Common myeloid progenitor, CD34-positive (primary cell): ENCODE measurements around the gene ME1.
"Not testable (repeated sequence)": the region's sequence is repeated elsewhere in the genome, so short reads cannot be mapped to it uniquely, and the experiment has no call there.

Experiments used
- CTCF ChIA-PET: fragments of 350-600 bp; sonication (Branson Sonifier 250); formaldehyde crosslinking; loops from one replicate; lab custom pipeline; 2021; ENCODE audit warnings: antibody characterized with exemption; lab: Charles Lee
- POLR2A ChIA-PET: fragments of 350-600 bp; sonication (Branson Sonifier 250); formaldehyde crosslinking; loops from one replicate; lab custom pipeline; 2021; ENCODE audit warnings: antibody characterized with exemption; lab: Charles Lee
- DNase-seq, 3 donors: peaks; one replicate each; pipeline versions ENCODE4 v3.0.0 to v3.0.0-alpha.2; 2013
- H3K27ac ChIP-seq, 2 experiments: 1 replicate in 1 of 2; 2 replicates in 1 of 2; pipeline ENCODE4 v1.7.0; 2013; ENCODE audit warnings: inconsistent platforms in 2 of 2, low read length in 2 of 2, mild to moderate bottlenecking in 2 of 2, low read depth in 1 of 2, moderate library complexity in 1 of 2; ENCODE audit not compliant: severe bottlenecking in 2 of 2, insufficient read depth in 1 of 2, poor library complexity in 1 of 2
- H3K27me3 ChIP-seq, 5 experiments: replicated peaks in 2 of 5; 1 replicate in 3 of 5; 2 replicates in 2 of 5; pipeline versions ENCODE4 v1.6.1 to v1.7.0; 2013; ENCODE audit warnings: low read length in 4 of 5, mild to moderate bottlenecking in 2 of 5, moderate library complexity in 2 of 5, inconsistent platforms in 1 of 5; ENCODE audit not compliant: insufficient read depth in 5 of 5, control insufficient read depth in 4 of 5
- H3K36me3 ChIP-seq, 4 experiments: 1 replicate in 2 of 4; 2 replicates in 2 of 4; pipeline versions ENCODE4 v1.6.1 to v1.7.0; 2013; ENCODE audit warnings: low read length in 3 of 4, control low read depth in 1 of 4, mild to moderate bottlenecking in 1 of 4; ENCODE audit not compliant: control insufficient read depth in 4 of 4, insufficient read depth in 4 of 4
- H3K4me1 ChIP-seq, 4 experiments: 1 replicate in 3 of 4; 2 replicates in 1 of 4; pipeline versions ENCODE4 v1.6.1 to v1.7.1; 2013; ENCODE audit warnings: low read length in 3 of 4, mild to moderate bottlenecking in 3 of 4, control low read depth in 1 of 4, inconsistent platforms in 1 of 4, moderate library complexity in 1 of 4; ENCODE audit not compliant: control insufficient read depth in 4 of 4, insufficient read depth in 4 of 4; ENCODE audit errors: control extremely low read depth in 1 of 4
- H3K4me3 ChIP-seq, 7 experiments: 1 replicate in 4 of 7; 2 replicates in 3 of 7; pipeline versions ENCODE4 v1.5.1 to v1.7.0; 2013; ENCODE audit warnings: mild to moderate bottlenecking in 7 of 7, low read length in 6 of 7, moderate library complexity in 6 of 7, inconsistent platforms in 2 of 7, low read depth in 2 of 7, control low read depth in 1 of 7; ENCODE audit not compliant: insufficient read depth in 4 of 7, control insufficient read depth in 1 of 7; ENCODE audit errors: extremely low read depth in 1 of 7
- H3K9me3 ChIP-seq, 5 experiments: 1 replicate in 4 of 5; 2 replicates in 1 of 5; pipeline versions ENCODE4 v1.6.1 to v1.7.1; 2013; ENCODE audit warnings: low read length in 4 of 5, mild to moderate bottlenecking in 2 of 5, inconsistent platforms in 1 of 5, low read depth in 1 of 5, moderate library complexity in 1 of 5; ENCODE audit not compliant: control insufficient read depth in 4 of 5, insufficient read depth in 2 of 5; ENCODE audit errors: control extremely low read depth in 1 of 5
- WGBS: methylation state at CpG from one replicate; pipeline ENCODE4 v1.1.5; 2013; ENCODE audit not compliant: insufficient coverage; 5-methylcytosine and 5-hydroxymethylcytosine counted together

The ME1 gene

DNA sequence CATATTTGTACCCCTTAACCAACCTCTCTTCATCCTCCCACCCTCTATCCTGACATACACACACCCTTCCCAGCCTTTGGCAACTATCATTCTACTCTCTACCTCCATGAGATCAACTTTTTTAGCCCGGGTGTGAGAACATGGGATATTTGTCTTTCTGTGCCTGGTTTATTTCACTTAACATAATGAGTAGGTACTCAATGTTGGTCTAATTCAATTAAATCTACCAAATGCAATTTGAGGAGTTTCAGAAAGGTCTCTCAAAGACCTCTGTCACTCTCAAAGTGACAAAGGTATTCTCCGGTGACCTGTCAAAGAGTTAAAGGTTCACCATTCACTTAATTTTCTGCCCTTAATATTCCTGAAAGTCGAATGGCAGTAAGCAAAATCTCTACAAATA is 87.7 kb downstream of the ME1 start:
- H3K36me3 ChIP-seq: peaks cover 0 to 5% (median 0%) of the 10 kb centered on the region in 4 experiments
- DNase-seq: no peak

DNA sequence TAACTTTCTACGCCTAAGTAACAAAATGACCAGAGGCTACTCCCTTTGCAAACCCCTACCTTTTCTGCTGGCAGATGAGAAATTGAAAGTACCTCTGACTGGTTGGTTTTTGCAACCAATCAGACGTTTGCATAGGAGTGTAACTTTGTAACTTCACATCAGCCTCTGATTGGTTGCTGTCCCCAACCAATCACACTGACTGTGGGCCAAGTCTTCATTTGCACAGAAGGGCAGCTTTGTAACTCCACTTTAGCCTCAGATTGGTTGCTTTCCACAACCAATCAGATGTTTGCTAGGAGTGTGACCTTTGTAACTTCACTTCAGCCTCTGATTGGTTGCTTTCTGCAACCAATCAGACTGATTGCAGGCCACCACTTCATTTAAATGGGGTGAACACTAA is 89.1 kb downstream of the ME1 start:
- WGBS: 95% methylated on average over 2 of the region's 2 CpGs
- H3K9me3 ChIP-seq: no peaks in the 10 kb centered on the region

More for the DNA sequence above, 87.7 kb downstream of the ME1 start:
- Histone ChIP-seq H3K27me3 (no peaks in the 10 kb centered on the region), H3K4me1 (no peaks in the 10 kb centered on the region), H3K27ac (no peak overlapping the region), H3K9me3 (no peaks in the 10 kb centered on the region), H3K4me3 (no peak overlapping the region)
- ChIA-PET CTCF (no interaction called here), POLR2A (no interaction called here)
- WGBS: 100% methylated on average over 1 of the region's 3 CpGs

DNA sequence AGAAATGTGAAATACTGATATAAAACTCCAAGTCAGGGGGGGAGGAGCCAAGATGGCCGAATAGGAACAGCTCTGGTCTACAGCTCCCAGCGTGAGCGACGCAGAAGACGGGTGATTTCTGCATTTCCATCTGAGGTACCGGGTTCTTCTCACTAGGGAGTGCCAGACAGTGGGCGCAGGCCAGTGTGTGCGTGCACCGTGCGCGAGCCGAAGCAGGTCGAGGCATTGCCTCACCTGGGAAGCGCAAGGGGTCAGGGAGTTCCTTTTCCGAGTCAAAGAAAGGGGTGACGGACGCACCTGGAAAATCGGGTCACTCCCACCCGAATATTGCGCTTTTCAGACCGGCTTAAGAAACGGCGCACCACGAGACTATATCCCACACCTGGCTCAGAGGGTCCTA is 96.9 kb downstream of the ME1 start:
- H3K4me3 ChIP-seq, H3K27me3 ChIP-seq, CTCF ChIA-PET, H3K4me1 ChIP-seq, H3K9me3 ChIP-seq, DNase-seq, H3K36me3 ChIP-seq, POLR2A ChIA-PET, H3K27ac ChIP-seq: not testable (repeated sequence)
- WGBS: no CpG with 5 or more reads among the region's 24 CpGs

More for the DNA sequence above, 89.1 kb downstream of the ME1 start:
- no peaks in the 10 kb centered on the region for H3K27me3 ChIP-seq
- no peak overlapping the region for H3K4me3 ChIP-seq
- ChIA-PET POLR2A (no interaction called here), CTCF (no interaction called here)
- H3K4me1 ChIP-seq: no peaks in the 10 kb centered on the region
- H3K27ac ChIP-seq: no peak overlapping the region
- peaks cover 0 to 5% (median 0%) of the 10 kb centered on the region in 4 experiments for H3K36me3 ChIP-seq
- DNase-seq: no peak

DNA sequence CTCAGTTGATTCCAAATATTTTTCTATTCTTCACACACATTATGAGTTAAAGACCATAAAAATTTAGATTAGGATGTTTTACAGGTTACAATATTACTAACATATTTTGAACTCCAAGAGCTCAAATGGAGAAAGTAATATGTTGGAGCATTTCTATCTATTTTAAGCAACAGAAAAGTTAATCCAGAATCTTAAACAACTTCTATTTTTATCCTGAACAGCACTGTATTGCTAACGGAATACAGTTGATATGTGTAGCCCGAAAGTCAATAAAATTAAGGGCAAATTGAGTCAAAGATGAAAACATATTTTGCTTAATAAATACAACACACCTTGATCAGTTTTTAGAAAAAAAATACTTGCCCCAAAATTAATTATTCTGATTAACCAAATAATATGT is 97.4 kb downstream of the ME1 start:
- CTCF ChIA-PET: no interaction called here
- DNase-seq: no peak
- Histone ChIP-seq H3K4me1 (no peaks in the 10 kb centered on the region), H3K4me3 (no peak overlapping the region), H3K9me3 (no peaks in the 10 kb centered on the region), H3K27ac (no peak overlapping the region), H3K36me3 (peaks cover 0 to 3% (median 0%) of the 10 kb centered on the region in 4 experiments), H3K27me3 (no peaks in the 10 kb centered on the region)
- no CpG with 5 or more reads among the region's 2 CpGs for WGBS
- POLR2A ChIA-PET: no interaction called here

DNA sequence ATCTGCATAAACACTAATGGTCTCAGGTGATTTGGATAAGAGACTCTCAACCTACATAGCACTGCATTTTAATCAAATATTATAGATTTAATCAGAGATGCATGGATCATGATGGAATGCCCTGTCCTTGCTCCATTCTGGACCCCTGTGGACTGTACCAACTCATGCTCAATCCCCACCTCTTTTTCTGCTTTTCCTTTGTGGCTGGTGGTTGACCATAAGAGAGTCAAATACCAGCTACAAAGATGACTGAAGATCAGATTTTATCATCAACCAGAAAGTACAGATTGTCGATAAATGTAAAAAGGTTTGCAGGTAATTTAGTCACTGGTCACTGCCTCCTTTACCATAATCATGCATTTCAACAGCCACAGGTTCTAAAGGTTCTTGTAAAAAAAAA is 116.2 kb downstream of the ME1 start:
- Histone ChIP-seq H3K4me3 (no peak overlapping the region), H3K27ac (no peak overlapping the region), H3K4me1 (peaks cover 0 to 14% (median 9%) of the 10 kb centered on the region in 4 experiments), H3K36me3 (peaks cover 0 to 16% (median 0%) of the 10 kb centered on the region in 4 experiments), H3K9me3 (no peaks in the 10 kb centered on the region), H3K27me3 (no peaks in the 10 kb centered on the region)
- WGBS: no CpG with 5 or more reads among the region's 1 CpG
- DNase-seq: no peak
- POLR2A ChIA-PET: no interaction called here
- CTCF ChIA-PET: no interaction called here

DNA sequence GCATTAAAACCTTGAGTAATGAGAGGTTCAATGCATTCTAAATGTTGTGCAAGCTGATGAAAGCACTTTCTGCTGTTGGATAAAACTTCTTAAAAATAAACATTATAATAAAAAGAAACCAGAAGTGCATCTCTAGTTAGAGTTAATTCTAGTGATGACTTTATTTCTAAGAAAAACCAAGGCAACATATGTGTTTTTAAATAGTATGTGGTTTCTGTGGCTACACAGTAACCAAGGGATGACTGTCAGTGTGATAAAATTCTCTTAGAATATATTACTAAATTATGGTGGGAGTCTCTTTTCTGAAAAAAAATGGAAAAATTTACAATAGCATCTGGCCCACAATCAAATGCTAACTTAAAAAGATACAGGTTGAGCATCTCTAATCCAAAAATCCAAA is 117.0 kb downstream of the ME1 start:
- DNase-seq: peak in 2 of 3 donors; percentile 60 to 61
- CTCF ChIA-PET: no interaction called here
- H3K27me3 ChIP-seq: no peaks in the 10 kb centered on the region
- H3K4me3 ChIP-seq: peak overlapping the region in 1 of 7 experiments; percentile 17
- H3K4me1 ChIP-seq: peaks cover 0 to 19% (median 8%) of the 10 kb centered on the region in 4 experiments
- H3K27ac ChIP-seq: no peak overlapping the region
- no peaks in the 10 kb centered on the region for H3K9me3 ChIP-seq
- H3K36me3 ChIP-seq: peaks cover 0 to 16% (median 0%) of the 10 kb centered on the region in 4 experiments
- POLR2A ChIA-PET: no interaction called here

DNA sequence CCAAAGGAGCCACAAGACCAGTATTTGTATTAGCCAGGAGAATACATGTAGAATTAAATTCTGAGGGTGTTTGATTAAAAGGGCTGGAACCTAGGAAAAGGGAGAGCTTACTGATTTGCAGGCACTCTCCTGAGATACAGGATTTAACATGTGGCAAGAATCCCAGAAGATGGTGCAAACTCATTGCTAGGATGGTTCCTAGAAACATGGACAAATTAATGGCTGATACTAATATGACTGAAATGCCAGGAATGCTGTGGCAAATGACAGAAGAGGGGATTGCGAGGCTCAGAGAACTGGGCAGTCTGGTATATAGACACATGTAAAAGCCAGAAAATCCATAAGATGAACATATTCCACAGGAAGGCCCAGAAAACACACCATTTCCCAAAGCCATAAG is 119.6 kb downstream of the ME1 start:
- ChIA-PET POLR2A (no interaction called here), CTCF (interaction anchor here (1.2 kb wide), 1 partner anchor 201 kb away, joined by 3 read pairs; the partner anchor contains the start of gene PRSS35)
- Histone ChIP-seq H3K27me3 (no peaks in the 10 kb centered on the region), H3K27ac (no peak overlapping the region), H3K4me3 (no peak overlapping the region), H3K36me3 (peaks cover 0 to 16% (median 0%) of the 10 kb centered on the region in 4 experiments), H3K4me1 (peaks cover 0 to 20% (median 8%) of the 10 kb centered on the region in 4 experiments), H3K9me3 (no peaks in the 10 kb centered on the region)
- no peak for DNase-seq
- 100% methylated on average over 1 of the region's 1 CpG for WGBS
